ENCODE results near the gene ELP5. TPM values are rescaled to one million over a fixed set of nuclear protein-coding genes. Genes with fewer than 3 reads are reported as not detected.

Gene ELP5
- total RNA-seq, 2 experiments from 2014 or later: 49.6 to 52.4 TPM

DNA sequence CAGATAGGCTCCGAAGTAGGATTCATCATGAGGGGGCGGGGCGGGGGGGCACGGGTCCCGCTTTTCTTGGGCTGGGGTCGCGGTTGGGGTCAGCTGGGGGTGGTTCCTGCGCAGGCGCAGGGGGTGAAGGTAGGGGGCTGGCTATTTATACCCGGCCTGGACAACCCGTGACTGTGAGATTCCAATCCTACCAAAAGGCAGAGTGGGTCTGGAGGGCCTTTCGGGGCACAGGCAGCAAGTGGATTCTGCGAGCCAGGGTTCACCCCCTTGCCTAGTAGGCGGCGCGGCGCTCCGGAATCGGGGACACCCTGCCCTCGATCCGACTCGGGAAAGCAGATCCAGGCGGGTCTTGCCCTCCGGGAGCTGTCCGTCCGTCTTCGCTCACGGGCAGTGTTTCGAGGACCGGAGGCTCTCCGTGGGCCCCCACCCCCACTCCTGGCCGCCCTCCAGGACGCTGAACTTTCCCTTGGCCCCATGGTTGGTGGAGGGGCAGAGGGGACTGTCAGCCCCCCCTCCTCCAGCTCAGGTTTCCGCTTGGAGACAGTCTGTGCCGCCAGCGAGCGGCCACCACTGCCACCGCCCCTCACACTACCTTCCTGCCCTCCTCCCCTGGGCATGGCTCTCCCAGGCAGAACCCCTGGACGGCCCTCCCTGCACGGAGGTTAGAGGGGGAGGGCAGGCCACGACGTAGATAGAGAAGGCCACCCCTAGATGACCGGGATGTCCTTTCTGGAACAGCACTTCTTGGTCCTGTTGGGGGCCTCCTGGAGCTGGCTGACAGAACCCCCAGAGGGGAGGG, 30.1 kb downstream of the ELP5 start:
- Mint-ChIP-seq H3K36me3 (no peaks in the 10 kb centered on the region), H3K9me3 (no peaks in the 10 kb centered on the region), H3K27ac (no peak overlapping the region), H3K27me3 (peaks cover 19% of the 10 kb centered on the region), H3K4me1 (ENCODE audit: low read depth) (peaks cover 12% of the 10 kb centered on the region), H3K4me3 (peak overlapping the region; percentile 65)
- DNase-seq: no peak
- POLR2A ChIA-PET: interaction anchor here (0.8 kb wide), 1 partner anchor 22 kb away, joined by 4 read pairs; no protein-coding TSS in a partner anchor
- intact Hi-C loops (cut with micrococcal nuclease): loop anchor here (5.0 kb wide), 1 partner anchor 110 kb away; the partner anchor contains the start of gene PLSCR3
- CTCF ChIA-PET: interaction anchor here (1.0 to 8.4 kb wide), 6 partner anchors 11 to 155 kb away, joined by 3 to 145 read pairs (median 7); partner anchors contain the start of gene NEURL4

- Mint-ChIP-seq H3K4me1 (ENCODE audit: low read depth) (peaks cover 12% of the 10 kb centered on the region), H3K27me3 (peaks cover 19% of the 10 kb centered on the region), H3K9me3 (no peaks in the 10 kb centered on the region), H3K36me3 (no peaks in the 10 kb centered on the region), H3K4me3 (no peak overlapping the region), H3K27ac (no peak overlapping the region)
- intact Hi-C loops (cut with micrococcal nuclease): loop anchor here (5.0 kb wide), 1 partner anchor 109 kb away; the partner anchor contains the start of gene PLSCR3
- CTCF ChIA-PET: interaction anchor here (1.0 to 8.4 kb wide), 4 partner anchors 15 to 154 kb away, joined by 3 to 145 read pairs (median 6); no protein-coding TSS in a partner anchor
- DNase-seq: no peak
- POLR2A ChIA-PET: interaction anchor here (0.5 to 0.8 kb wide), 2 partner anchors 23 to 94 kb away, joined by 3 to 4 read pairs; no protein-coding TSS in a partner anchor
Measured at GRCh38 chr17:7282752-7283321, 30.8 kb downstream of the ELP5 start.

GRCh38 chr17:7283471-7284216, 31.6 kb downstream of the ELP5 start:
- peaks cover 19% of the 10 kb centered on the region for H3K27me3 Mint-ChIP-seq

DNA sequence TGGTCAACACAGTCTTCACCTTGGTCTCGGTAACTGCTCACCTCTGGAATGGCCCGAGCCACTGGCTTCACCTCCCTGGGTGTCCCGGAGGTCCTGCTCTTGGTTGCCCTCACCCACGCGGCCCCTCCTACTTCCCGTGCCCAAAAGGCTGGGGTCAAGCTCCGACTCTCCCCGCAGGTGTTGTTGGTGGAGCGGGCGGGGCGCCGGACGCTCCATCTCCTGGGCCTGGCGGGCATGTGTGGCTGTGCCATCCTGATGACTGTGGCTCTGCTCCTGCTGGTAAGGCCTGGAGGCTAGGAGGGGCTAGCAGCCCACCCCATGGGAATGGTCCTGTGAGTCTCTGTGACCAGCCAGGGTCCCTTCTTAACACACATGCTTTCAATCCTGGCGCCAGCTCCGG, 32.9 kb downstream of the ELP5 start:
- Mint-ChIP-seq H3K4me3 (no peak overlapping the region), H3K27me3 (peaks cover 20% of the 10 kb centered on the region), H3K27ac (no peak overlapping the region), H3K36me3 (no peaks in the 10 kb centered on the region), H3K4me1 (ENCODE audit: low read depth) (peaks cover 12% of the 10 kb centered on the region), H3K9me3 (no peaks in the 10 kb centered on the region)
- intact Hi-C loops (cut with micrococcal nuclease): loop anchor here (5.0 kb wide), 1 partner anchor 107 kb away; the partner anchor contains the start of gene PLSCR3
- DNase-seq: no peak
- ChIA-PET CTCF (interaction anchor here (0.6 to 8.4 kb wide), 3 partner anchors 13 to 276 kb away, joined by 3 to 145 read pairs (median 5); no protein-coding TSS in a partner anchor), POLR2A (interaction anchor here (0.6 kb wide), 1 partner anchor 231 kb away, joined by 3 read pairs; no protein-coding TSS in a partner anchor)

More at GRCh38 chr17:7283471-7284216, 31.6 kb downstream of the ELP5 start:
- CTCF ChIA-PET: interaction anchor here (1.1 to 8.4 kb wide), 3 partner anchors 14 to 153 kb away, joined by 3 to 145 read pairs (median 5); no protein-coding TSS in a partner anchor
- Mint-ChIP-seq H3K27ac (no peak overlapping the region), H3K4me3 (no peak overlapping the region), H3K9me3 (no peaks in the 10 kb centered on the region), H3K36me3 (no peaks in the 10 kb centered on the region), H3K4me1 (ENCODE audit: low read depth) (peaks cover 12% of the 10 kb centered on the region)
- POLR2A ChIA-PET: no interaction called here
- no peak for DNase-seq
- intact Hi-C loops (cut with micrococcal nuclease): loop anchor here (5.0 kb wide), 1 partner anchor 109 kb away; the partner anchor contains the start of gene PLSCR3

GRCh38 chr17:7285679-7286078, 33.7 kb downstream of the ELP5 start:
- Mint-ChIP-seq H3K36me3 (no peaks in the 10 kb centered on the region), H3K4me3 (no peak overlapping the region), H3K4me1 (ENCODE audit: low read depth) (peaks cover 11% of the 10 kb centered on the region), H3K27me3 (peaks cover 21% of the 10 kb centered on the region), H3K27ac (no peak overlapping the region), H3K9me3 (no peaks in the 10 kb centered on the region)
- DNase-seq: no peak
- ChIA-PET CTCF (interaction anchor here (0.9 to 8.4 kb wide), 3 partner anchors 12 to 151 kb away, joined by 3 to 145 read pairs (median 3); no protein-coding TSS in a partner anchor), POLR2A (interaction anchor here (0.6 kb wide), 1 partner anchor 232 kb away, joined by 3 read pairs; no protein-coding TSS in a partner anchor)
- intact Hi-C loops (cut with micrococcal nuclease): no loop called here

GRCh38 chr17:7289256-7290032, 37.4 kb downstream of the ELP5 start:
- H3K36me3 Mint-ChIP-seq: no peaks in the 10 kb centered on the region
- intact Hi-C loops (cut with micrococcal nuclease): no loop called here
- peaks cover 5% of the 10 kb centered on the region for H3K4me1 Mint-ChIP-seq (ENCODE audit: low read depth)
- ChIA-PET CTCF (interaction anchor here (0.8 to 1.0 kb wide), 2 partner anchors 7 to 243 kb away, joined by 3 read pairs; no protein-coding TSS in a partner anchor), POLR2A (interaction anchor here (0.6 kb wide), 1 partner anchor 283 kb away, joined by 3 read pairs; no protein-coding TSS in a partner anchor)
- H3K4me3 Mint-ChIP-seq: no peak overlapping the region
- no peak overlapping the region for H3K27ac Mint-ChIP-seq
- H3K27me3 Mint-ChIP-seq: peaks cover 17% of the 10 kb centered on the region
- H3K9me3 Mint-ChIP-seq: no peaks in the 10 kb centered on the region
- no peak for DNase-seq

- intact Hi-C loops (cut with micrococcal nuclease): no loop called here
- Mint-ChIP-seq H3K27ac (no peak overlapping the region), H3K4me3 (no peak overlapping the region), H3K9me3 (no peaks in the 10 kb centered on the region), H3K36me3 (no peaks in the 10 kb centered on the region), H3K4me1 (ENCODE audit: low read depth) (peaks cover 8% of the 10 kb centered on the region), H3K27me3 (peaks cover 20% of the 10 kb centered on the region)
- CTCF ChIA-PET: no interaction called here
- DNase-seq: no peak
- POLR2A ChIA-PET: no interaction called here
Measured at GRCh38 chr17:7290166-7290565, 38.2 kb downstream of the ELP5 start.

DNA sequence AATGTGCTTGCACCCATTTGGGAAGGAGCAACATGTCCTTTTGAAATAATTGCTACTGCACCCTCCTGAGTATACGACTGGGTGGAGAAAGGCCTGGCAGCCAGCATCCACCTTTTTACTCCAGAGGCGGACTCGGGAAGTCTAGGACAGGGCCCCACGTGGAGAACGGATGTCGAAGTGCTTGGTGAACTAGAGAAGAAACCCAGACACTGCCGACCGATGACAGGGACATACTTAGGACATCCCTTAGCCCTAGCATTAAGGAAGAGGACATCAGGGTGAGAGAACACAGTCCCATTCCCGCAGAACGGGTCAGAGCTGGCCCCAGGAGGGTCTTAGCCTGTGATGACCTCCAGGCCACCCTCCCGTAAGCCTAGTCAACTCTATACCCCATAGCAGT, 38.7 kb downstream of the ELP5 start:
- peaks cover 24% of the 10 kb centered on the region for H3K27me3 Mint-ChIP-seq
- ChIA-PET CTCF (no interaction called here), POLR2A (no interaction called here)

GRCh38 chr17:7292194-7292593, 40.2 kb downstream of the ELP5 start:
- H3K36me3 Mint-ChIP-seq: no peaks in the 10 kb centered on the region
- no peak for DNase-seq
- peaks cover 21% of the 10 kb centered on the region for H3K4me1 Mint-ChIP-seq (ENCODE audit: low read depth)
- ChIA-PET CTCF (interaction anchor here (0.9 to 1.6 kb wide), 3 partner anchors 12 to 246 kb away, joined by 3 read pairs; no protein-coding TSS in a partner anchor), POLR2A (interaction anchor here (0.6 kb wide), 1 partner anchor 244 kb away, joined by 3 read pairs; no protein-coding TSS in a partner anchor)
- H3K9me3 Mint-ChIP-seq: no peaks in the 10 kb centered on the region
- H3K27ac Mint-ChIP-seq: no peak overlapping the region
- H3K27me3 Mint-ChIP-seq: peaks cover 28% of the 10 kb centered on the region
- H3K4me3 Mint-ChIP-seq: no peak overlapping the region
- intact Hi-C loops (cut with micrococcal nuclease): no loop called here

More for the DNA sequence above, 38.7 kb downstream of the ELP5 start:
- peaks cover 11% of the 10 kb centered on the region for H3K4me1 Mint-ChIP-seq (ENCODE audit: low read depth)
- no peaks in the 10 kb centered on the region for H3K9me3 Mint-ChIP-seq
- H3K36me3 Mint-ChIP-seq: no peaks in the 10 kb centered on the region
- no peak overlapping the region for H3K27ac Mint-ChIP-seq
- DNase-seq: no peak
- intact Hi-C loops (cut with micrococcal nuclease): no loop called here
- no peak overlapping the region for H3K4me3 Mint-ChIP-seq

DNA sequence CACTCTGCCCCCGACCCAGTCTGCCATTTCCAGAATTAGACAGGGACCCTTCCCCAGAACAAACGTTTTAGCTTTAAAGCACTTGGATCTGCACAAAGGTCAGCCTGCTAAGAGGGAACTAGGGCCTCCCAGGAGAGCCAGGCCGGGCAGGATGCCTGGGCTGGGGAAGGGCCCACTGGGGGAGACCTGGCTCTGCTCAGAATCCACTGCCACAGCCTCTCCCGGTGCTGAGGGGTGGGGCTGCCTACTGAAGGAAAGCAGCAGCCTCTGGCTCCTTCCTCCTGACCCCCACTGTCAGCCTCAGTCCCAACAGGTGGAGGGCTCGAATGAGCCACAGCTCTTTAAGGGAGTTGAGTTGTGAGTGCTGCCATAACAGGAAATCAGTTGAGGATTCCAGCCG, 40.7 kb downstream of the ELP5 start:
- H3K4me1 Mint-ChIP-seq (ENCODE audit: low read depth): peaks cover 21% of the 10 kb centered on the region
- intact Hi-C loops (cut with micrococcal nuclease): no loop called here
- H3K27me3 Mint-ChIP-seq: peaks cover 28% of the 10 kb centered on the region
- CTCF ChIA-PET: interaction anchor here (1.3 to 1.6 kb wide), 2 partner anchors 11 to 247 kb away, joined by 3 to 5 read pairs; partner anchors contain the start of gene SLC2A4
- POLR2A ChIA-PET: no interaction called here
- H3K4me3 Mint-ChIP-seq: no peak overlapping the region
- DNase-seq: no peak
- no peaks in the 10 kb centered on the region for H3K9me3 Mint-ChIP-seq
- no peaks in the 10 kb centered on the region for H3K36me3 Mint-ChIP-seq
- no peak overlapping the region for H3K27ac Mint-ChIP-seq

DNA sequence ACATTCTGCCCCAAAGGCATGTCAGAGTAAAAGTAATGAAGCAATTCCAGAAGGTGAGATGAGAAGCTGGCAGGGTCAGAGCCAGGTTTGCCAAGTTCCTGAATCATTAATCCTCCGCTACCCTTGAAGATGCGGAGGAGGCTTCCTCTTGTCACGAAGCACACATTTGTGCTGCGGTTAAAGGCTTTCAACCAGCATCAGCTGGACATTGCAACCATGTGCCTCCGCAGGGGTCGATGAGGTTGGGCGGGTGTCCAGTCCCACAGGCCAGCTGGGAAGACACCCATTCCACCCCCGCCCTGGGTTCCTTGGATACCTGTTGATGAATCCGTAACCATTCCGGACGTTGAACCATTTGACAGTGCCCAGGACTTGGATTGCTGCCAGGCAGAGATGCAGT, 41.1 kb downstream of the ELP5 start:
- no peaks in the 10 kb centered on the region for H3K36me3 Mint-ChIP-seq
- intact Hi-C loops (cut with micrococcal nuclease): no loop called here
- CTCF ChIA-PET: interaction anchor here (1.3 kb wide), 1 partner anchor 12 kb away, joined by 5 read pairs; the partner anchor contains the start of gene SLC2A4
- H3K27ac Mint-ChIP-seq: no peak overlapping the region
- POLR2A ChIA-PET: no interaction called here
- H3K9me3 Mint-ChIP-seq: no peaks in the 10 kb centered on the region
- peaks cover 21% of the 10 kb centered on the region for H3K4me1 Mint-ChIP-seq (ENCODE audit: low read depth)
- no peak overlapping the region for H3K4me3 Mint-ChIP-seq
- no peak for DNase-seq
- H3K27me3 Mint-ChIP-seq: peaks cover 28% of the 10 kb centered on the region

Measured in activated CD4-positive, alpha-beta memory T cell treated with anti-CD3 and anti-CD28 coated beads for 36 hours (primary cell).